AG09319 (cell line): Measurements from ENCODE around the gene SNX14.
"Not testable (repeated sequence)": the region's sequence is repeated elsewhere in the genome, so short reads cannot be mapped to it uniquely, and the experiment has no call there.

ENCODE experiments used
- DNase-seq: peaks from one replicate; pipeline ENCODE4 v3.0.0-alpha.2; 2010; ENCODE audit warnings: low read depth; ENCODE audit errors: extremely low read depth
- CTCF ChIP-seq: IDR thresholded peaks from 2 replicates; pipeline ENCODE4 v1.5.1; 2011; ENCODE audit warnings: low read depth, mild to moderate bottlenecking, inconsistent platforms, low read length, moderate library complexity

The SNX14 gene

DNA sequence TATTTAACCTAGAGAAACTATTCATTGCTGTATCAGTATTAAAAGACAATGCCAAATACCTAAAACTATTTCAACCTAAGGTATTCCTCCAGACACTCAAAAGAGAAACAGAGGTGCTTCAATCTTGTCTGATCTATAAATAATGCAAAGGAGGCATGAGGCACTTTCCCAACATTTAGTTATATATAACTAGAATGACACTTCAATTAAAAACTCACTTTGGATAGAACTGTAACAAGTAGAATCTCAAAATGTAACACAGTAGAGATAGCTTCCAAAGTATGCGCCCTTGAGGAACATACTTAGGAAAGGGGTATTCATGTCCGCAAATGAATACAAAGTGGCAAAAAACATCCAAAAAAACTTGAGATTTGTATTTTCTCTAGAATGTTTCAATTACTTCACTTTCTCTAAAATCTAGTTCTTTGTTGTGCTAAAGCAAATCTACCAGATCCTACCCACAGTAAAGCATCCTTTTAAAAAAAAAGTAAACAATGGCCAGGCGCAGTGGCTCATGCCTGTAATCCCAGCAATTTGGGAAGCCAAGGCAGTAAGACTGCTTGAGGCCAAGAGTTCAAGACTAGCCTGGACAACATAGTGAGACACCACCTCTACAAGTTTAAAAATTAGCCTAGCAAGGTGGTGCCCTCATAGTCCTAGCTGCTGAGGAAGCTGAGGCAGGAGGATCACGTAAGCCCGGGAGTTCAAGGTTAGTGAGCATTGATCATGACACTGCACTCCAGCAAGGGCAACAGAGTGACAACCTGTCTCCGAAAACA is 38.7 kb upstream of the SNX14 start:
- TF ChIP-seq CTCF = no peak

DNA sequence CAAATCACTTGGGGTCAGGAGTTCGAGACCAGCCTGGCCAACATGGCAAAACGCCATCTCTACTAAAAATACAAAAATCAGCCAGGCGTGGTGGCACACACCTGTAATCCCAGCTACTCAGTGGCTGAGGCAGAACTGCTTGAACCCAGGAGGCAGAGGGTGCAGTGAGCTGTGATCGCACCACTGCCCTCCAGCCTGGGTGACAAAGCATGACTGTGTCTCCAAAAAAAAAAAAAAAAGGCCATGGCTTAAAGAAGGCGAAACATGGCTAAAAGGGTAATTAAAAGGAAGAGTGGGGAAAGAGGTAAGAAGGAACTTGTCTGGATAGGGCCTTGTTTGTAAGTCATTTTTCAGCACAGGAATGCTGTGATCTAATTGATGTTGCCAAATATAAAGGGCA is 37.5 kb upstream of the SNX14 start:
- DNase-seq = not testable (repeated sequence)

More for the DNA sequence above, 38.7 kb upstream of the SNX14 start:
- DNase-seq = no peak

GRCh38 chr6:85628353-85628752 is 34.7 kb upstream of the SNX14 start:
- no peak for DNase-seq
- TF ChIP-seq CTCF = no peak

GRCh38 chr6:85620308-85620707 is 26.6 kb upstream of the SNX14 start:
- DNase-seq = no peak
- no peak for TF ChIP-seq CTCF

DNA sequence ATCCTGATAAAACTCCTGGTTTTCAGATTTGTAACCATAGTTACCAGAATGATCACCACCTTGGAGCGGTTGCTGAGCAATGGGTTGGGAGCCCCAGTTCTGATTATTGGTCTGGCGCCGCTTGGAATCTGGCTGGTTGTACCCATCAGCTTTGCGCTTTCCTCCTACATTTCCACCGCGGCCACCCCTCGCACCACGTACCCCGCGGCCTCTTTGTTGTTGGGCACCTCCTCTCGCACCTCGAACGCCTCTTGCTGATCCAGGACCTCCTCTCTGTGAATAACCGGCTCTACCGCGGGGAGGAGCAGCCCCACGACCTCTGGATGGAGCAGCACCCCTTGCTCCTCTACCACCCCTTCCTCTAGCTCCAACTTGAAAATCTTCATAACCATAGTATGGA is 21.1 kb upstream of the SNX14 start:
- TF ChIP-seq CTCF = no peak
- DNase-seq = no peak

DNA sequence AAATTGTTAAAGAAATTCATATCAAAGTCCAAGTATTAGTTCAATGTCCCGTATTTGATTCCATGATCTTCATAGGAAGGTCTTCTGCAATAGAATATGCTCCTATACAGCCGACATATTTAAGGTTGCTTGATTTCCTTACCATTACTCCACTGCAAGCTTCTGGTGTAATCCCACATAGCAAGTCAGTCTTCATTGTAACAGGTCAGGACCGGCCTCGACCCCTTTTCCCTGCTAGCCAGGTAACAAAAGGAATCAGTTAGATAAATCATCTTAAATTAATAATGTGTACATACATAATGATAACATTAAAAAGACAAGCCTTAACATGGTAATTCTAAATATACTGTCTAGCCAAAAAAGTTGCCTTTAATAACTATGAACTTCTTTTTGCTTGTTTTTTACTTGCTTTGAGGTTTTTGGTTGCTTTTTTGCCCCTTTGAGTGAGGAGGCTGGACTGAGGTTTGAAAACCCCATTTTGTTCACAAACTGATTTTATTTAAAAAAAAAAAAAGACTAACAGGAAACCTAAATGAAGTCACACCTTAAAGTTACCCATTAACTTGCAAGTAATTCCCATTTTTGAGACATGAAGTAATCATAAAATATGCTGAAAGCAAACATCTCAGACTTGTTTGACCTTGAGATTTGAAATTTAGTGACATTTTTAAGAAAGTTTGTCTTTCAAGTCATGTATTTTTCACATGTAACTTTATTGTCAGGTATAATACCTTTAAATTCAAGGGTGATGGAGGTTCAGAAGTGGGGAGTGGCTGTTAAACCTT is 19.2 kb upstream of the SNX14 start:
- DNase-seq = no peak
- TF ChIP-seq CTCF = no peak

DNA sequence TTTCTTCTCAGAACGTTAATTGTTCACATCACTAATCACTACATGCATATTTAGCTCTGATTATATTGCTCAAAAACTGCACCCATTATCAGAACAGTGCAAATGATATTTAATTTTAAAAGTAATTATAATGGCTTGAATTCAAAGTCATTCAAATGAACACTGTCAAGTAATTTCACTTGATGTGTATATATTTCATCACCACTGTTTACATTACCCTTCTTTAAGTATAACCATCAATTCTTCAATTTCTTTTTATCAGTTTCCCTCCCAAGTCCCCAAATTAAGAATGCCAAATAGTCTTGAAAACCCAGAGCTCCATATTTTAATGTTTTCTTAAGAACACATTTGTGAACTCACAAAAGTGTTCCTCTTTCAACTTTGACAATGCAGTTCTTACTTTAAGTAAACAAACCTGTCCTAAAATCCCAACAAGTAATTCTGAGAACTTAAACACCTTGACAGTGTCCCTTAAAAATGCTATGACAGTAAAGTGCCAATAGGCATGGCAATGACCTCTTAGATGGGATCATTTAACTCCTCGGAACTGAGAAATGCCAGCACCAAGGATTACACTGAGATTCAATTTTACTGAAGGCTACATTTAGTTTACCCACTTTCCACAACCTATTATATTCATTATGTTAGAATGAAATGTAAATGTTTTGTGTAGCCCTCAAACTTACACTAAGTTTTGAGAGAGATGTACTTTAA is 16.7 kb upstream of the SNX14 start:
- TF ChIP-seq CTCF = no peak
- no peak for DNase-seq
